ENCODE measurements around the gene CDC34.

Gene CDC34

DNA sequence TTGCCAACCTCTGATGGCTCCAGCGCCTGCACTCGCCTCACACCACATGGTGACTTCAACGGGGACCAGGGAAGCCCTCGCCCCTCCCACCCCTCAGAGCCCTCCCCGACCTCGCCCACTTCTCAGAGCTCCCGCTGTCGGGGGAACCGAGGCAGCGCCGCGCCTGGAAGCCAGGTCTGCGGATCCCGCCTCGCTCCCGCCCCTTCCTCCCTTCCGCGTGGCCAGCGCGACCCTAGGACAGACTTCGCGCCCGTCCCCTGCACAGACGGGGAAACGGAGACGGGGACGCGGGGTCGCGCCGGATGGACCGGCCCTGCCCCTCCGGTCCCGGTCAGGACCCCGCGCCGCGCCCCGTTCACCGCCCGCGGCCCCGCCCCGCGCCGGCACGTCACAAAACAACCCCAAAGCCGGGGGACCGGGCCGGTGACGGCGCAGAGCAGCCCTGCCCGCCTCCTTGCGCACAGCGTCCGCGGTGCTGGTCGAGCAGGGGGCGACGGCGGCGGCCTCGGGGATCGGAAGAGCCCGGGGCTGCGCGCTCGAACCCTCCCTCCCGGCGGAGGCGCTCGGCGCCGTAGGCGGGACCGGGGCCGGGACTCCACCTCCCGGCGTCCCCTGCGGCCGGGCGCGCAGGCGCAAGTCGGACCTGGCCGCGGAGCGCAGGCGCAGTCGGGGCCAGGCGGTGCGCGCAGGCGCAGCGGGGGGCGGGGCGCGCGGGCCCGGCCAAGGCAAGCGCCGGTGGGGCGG, 379 bp upstream of the CDC34 start:
- TF ChIP-seq POLR2A (IDR thresholded peaks at IDR 0.05; ENCODE audit: low read depth, low read length) (0 out of 2 replicates have a peak, but pooled peaks have one; percentile 22), PAX5 (IDR thresholded peaks at IDR 0.05; ENCODE audit: insufficient read depth, low read length, severe bottlenecking) (no peak), TAF1 (IDR thresholded peaks at IDR 0.05; ENCODE audit: low read depth, low read length) (peak; percentile 44; the same call in 1 of the 2 replicates), POU2F2 (IDR thresholded peaks at IDR 0.05; ENCODE audit: low read depth, low read length) (0 out of 2 replicates have a peak, but pooled peaks have one; percentile 15)
- DNase-seq (ENCODE audit: insufficient read length, low spot score) (peak; percentile 99), FAIRE-seq (peak; percentile 97)

DNA sequence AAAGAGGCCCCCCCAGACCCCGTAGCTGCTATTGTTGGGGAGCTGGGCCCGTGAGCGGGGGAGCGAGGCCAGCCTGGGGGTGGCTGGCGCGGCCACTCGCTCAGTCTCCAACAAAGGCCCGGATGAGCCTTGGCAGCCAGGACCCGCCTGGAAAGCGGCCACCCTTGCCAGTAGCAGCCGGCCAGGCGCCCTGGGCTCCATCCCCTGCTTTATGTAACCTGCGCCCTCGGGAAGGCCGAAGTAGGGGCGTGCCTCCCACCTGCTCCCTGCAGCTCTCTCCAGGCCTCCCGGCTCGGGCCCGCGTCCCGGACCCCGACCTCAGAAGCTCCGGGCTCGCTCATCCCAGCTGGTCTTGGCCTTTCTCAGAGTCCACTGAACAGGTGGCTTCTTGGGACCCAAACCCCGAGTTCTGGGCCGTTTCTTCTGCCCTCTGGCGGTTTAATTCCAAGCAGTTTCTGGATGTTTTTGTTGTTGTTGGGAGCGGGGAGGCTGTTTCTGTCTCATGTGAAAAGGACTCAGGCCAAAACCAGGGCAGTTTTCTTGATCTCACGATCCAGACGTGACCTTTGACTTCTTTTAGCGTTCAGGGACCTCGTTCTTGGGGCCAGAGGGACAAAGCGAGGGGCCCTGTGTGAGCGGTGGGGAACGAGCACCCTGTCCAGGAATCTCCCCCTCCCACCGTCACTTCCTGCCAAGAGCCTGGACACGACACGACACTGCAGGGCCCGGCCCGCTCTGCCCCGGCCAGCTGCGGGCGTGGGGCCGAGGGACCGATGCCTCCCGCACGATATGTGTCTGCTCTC, 1.2 kb downstream of the CDC34 start:
- no peak for DNase-seq (ENCODE audit: insufficient read length, low spot score)
- TF ChIP-seq POLR2AphosphoS5 (IDR thresholded peaks at IDR 0.05; ENCODE audit: low read depth, low read length) (no peak), SPI1 (IDR thresholded peaks at IDR 0.05; ENCODE audit: low read depth, low read length) (no peak), TAF1 (IDR thresholded peaks at IDR 0.05; ENCODE audit: low read depth, low read length) (no peak), POU2F2 (IDR thresholded peaks at IDR 0.05; ENCODE audit: low read depth, low read length) (no peak), PAX5 (IDR thresholded peaks at IDR 0.05; ENCODE audit: insufficient read depth, low read length, severe bottlenecking) (no peak), POLR2A (IDR thresholded peaks at IDR 0.05; ENCODE audit: low read depth, low read length) (no peak)
- peak; percentile 69 for FAIRE-seq

DNA sequence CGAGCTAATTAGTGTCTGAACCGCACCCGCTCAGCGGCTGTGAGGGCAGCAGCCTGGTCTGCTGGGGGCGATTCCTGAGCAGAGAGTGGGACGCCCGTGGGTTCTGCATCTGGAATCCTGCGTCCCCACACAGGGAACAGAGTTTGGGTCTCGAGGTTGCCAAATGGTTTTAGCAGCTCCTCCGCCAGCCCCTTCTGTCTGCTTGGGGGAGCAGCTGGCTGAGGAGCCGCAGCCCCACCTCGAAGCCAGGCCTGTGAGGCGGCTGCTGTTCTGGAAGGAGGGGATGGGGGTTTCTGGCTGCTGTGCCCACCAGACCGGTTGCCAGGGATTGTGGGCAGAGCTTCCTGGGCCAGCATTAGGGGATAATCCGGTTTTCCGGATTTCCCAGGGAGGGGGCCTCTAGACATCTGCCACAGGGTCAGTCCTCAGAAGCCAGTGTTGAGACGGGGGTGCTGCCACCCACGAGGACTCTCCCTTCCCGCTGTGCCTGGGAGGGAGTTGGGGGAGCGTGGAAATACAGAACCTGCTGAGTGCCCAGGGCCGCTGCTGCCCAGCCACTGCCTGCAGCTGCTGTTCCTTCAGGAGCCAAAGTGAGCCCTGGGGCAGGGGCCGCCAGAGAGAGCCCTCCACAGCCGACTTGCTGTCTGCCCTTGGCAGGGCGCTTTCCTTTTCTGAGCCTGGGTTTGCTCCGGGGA, 2.0 kb downstream of the CDC34 start:
- FAIRE-seq, result no peak
- no peak for DNase-seq (ENCODE audit: insufficient read length, low spot score)

DNA sequence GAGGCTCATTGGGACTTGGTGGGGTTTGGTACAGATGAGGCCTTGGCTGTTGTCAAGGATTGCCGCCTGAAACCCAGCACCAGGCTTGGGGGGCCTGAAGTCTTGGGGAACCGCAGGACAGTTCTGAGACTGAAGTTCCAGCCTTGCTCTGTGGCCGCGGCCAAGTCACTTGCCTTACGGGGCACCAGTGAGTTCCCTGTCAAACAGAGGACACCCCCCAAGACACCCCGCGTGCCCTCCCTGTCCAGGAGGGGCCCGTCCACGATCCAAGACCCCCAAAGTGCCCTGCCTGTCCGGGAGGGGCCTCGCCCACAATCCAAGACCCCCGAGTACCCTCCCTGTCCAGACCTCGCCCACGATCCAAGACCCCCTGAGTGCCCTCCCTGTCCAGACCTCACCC, 2.5 kb downstream of the CDC34 start:
- TF ChIP-seq TAF1 (IDR thresholded peaks at IDR 0.05; ENCODE audit: low read depth, low read length) (no peak), POLR2A (IDR thresholded peaks at IDR 0.05; ENCODE audit: low read depth, low read length) (no peak)
- no peak for FAIRE-seq
- no peak for DNase-seq (ENCODE audit: insufficient read length, low spot score)

More for the DNA sequence above, 2.0 kb downstream of the CDC34 start:
- TF ChIP-seq POLR2A (IDR thresholded peaks at IDR 0.05; ENCODE audit: low read depth, low read length) (no peak), POLR2AphosphoS5 (IDR thresholded peaks at IDR 0.05; ENCODE audit: low read depth, low read length) (no peak)

DNA sequence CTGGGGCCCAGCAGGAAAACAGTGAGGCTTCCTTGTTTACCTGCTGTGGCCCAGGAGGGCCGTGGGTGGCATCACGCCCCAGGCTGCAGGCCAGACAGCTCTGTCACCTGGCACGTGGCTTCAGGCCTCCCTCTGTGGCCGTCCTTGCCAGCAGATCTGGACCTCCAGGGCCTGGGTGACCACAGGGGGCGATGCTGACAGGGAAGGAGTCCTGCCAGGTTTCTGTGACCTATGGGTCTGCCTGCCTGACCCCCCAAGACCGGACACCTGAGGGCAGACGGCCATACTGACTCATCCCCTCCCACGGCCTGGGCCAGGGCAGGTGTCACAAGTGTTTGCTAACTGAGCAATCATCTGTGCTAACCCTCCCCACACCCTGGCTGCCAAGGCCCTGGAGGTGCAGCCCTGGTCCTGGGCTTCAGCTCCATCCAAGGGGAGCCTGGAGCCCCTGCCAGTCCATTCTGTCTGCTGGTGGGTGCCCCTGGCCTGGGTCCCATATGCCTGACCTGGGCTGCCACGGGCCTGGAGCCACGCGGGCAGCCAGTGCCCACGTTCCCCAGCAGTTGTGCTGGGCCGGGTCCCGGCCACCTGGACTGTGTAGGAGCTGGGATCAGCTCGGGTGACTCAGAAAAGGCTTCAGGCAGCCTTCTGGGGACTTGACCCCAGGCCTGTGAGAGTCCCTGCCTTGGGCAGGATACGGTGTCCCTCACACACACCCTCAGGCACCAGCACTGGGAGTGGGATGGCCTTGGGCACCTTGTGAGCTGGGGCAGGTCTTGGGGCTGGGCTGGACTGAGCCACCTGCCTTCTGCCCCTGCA, 3.7 kb downstream of the CDC34 start:
- TF ChIP-seq SPI1 (IDR thresholded peaks at IDR 0.05; ENCODE audit: low read depth, low read length) (no peak), POLR2A (IDR thresholded peaks at IDR 0.05; ENCODE audit: low read depth, low read length) (no peak), TAF1 (IDR thresholded peaks at IDR 0.05; ENCODE audit: low read depth, low read length) (no peak), PAX5 (IDR thresholded peaks at IDR 0.05; ENCODE audit: insufficient read depth, low read length, severe bottlenecking) (no peak), POLR2AphosphoS5 (IDR thresholded peaks at IDR 0.05; ENCODE audit: low read depth, low read length) (no peak), POU2F2 (IDR thresholded peaks at IDR 0.05; ENCODE audit: low read depth, low read length) (no peak)
- DNase-seq (ENCODE audit: insufficient read length, low spot score), result no peak
- no peak for FAIRE-seq

DNA sequence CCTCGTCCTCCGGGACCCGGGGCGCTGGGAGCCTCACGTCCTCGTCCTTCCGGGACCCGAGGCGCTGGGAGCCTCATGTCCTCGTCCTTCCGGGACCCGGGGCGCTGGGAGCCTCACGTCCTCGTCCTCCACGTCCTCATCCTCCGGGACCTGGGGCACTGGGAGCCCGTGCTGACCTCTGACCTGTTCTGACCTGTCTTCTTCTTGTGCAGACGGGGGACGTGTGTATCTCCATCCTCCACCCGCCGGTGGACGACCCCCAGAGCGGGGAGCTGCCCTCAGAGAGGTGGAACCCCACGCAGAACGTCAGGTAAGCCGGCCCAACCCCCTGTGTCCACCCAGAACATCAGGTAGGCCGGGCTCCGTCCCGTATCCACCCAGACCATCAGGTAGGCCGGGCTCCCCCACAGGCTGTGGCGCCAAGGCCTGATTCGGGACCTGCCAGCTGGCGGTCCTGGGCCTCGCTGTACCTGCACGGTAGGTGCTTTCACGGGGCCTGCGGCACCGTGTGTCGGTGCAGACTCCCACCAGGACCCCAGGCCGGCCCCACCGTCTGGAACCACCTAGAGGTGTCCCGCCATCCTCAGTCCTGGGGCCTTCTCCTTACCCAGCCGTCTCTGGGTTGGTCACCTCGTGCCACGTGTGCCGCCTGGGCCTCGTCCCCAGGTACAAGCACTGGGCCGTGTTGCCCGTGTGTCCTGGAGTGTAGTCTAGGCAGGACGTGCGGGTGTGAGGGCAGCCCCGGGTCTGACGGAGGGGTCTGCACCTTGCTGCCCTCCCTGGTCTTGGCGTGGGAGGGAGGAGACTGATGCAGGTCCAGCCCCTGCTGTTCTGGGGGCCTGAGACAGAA, 4.7 kb downstream of the CDC34 start:
- DNase-seq (ENCODE audit: insufficient read length, low spot score) (no peak), FAIRE-seq (no peak)
- no peak for TF ChIP-seq SPI1 (IDR thresholded peaks at IDR 0.05; ENCODE audit: low read depth, low read length)
- TF ChIP-seq POLR2AphosphoS5 (IDR thresholded peaks at IDR 0.05; ENCODE audit: low read depth, low read length), result no peak
- no peak for TF ChIP-seq PAX5 (IDR thresholded peaks at IDR 0.05; ENCODE audit: insufficient read depth, low read length, severe bottlenecking)
- no peak for TF ChIP-seq TAF1 (IDR thresholded peaks at IDR 0.05; ENCODE audit: low read depth, low read length)

DNA sequence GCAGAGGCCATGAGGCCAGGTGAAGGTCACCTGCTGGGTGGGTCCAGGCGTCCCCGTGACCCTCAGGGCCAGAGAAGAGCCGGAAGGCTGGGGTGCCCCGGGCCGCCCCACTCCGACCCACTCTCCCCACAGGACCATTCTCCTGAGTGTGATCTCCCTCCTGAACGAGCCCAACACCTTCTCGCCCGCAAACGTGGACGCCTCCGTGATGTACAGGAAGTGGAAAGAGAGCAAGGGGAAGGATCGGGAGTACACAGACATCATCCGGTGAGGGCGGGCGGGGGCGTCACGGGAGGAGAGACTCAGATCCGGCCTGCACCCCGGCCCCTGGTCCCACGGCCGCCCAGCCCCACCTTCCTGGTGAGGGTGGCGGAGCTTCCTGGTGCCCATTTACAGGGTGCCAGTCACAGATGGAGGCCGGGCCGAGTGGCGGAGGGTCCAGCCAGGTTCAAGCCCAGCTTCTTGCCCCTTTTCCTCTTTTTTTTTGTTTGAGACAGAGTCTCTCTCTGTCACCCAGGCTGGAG, 5.4 kb downstream of the CDC34 start:
- TF ChIP-seq POLR2AphosphoS5 (IDR thresholded peaks at IDR 0.05; ENCODE audit: low read depth, low read length) (no peak), PAX5 (IDR thresholded peaks at IDR 0.05; ENCODE audit: insufficient read depth, low read length, severe bottlenecking) (no peak), POU2F2 (IDR thresholded peaks at IDR 0.05; ENCODE audit: low read depth, low read length) (no peak)
- DNase-seq (ENCODE audit: insufficient read length, low spot score) (no peak), FAIRE-seq (no peak)

DNA sequence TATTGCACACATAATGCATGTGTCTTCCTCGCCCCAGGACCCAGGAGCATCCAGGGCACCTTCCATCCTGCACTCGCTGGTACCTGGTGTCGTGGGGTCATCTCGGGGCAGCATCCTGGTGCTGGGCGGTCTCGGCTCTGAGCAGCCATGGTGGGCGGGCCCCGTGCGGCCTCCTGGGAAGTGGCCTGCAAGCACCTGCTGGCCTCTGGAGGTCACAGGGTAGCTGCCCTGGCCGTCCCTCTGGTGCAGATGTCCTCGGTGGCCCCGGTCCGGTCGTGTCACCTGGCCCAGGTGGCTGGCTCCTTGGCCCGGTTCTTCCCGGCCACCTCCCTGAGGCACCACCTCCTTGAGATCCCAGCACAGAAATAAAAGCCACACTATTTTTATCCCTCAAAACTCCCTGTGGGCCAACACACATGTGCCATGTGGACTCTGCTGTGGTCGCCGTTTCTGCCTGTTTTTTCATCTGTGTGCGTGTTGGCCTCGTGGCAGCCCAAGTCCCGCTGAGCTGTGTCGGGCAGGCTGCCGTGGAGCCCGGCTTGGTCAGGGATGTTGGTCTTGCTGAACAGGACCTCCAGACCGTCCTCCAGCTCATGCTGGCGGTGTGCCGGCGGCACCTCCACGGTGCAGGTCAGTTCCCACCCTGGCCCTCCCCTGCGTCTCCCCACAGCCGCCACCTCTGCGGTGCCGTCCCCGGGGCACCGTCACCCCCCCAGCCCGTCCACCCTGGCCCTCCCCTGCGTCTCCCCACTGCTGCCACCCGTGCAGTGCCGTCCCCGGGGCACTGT, 7.3 kb downstream of the CDC34 start:
- FAIRE-seq (no peak), DNase-seq (ENCODE audit: insufficient read length, low spot score) (no peak)
- TF ChIP-seq POLR2A (IDR thresholded peaks at IDR 0.05; ENCODE audit: low read depth, low read length), result no peak
- no peak for TF ChIP-seq PAX5 (IDR thresholded peaks at IDR 0.05; ENCODE audit: insufficient read depth, low read length, severe bottlenecking)
- no peak for TF ChIP-seq SPI1 (IDR thresholded peaks at IDR 0.05; ENCODE audit: low read depth, low read length)
- no peak for TF ChIP-seq TAF1 (IDR thresholded peaks at IDR 0.05; ENCODE audit: low read depth, low read length)
- no peak for TF ChIP-seq POLR2AphosphoS5 (IDR thresholded peaks at IDR 0.05; ENCODE audit: low read depth, low read length)
- TF ChIP-seq POU2F2 (IDR thresholded peaks at IDR 0.05; ENCODE audit: low read depth, low read length), result no peak
